ENCODE data around the gene ANTXR2. TPM values are rescaled to one million over a fixed set of nuclear protein-coding genes. Genes with fewer than 3 reads are reported as not detected.

Gene ANTXR2
- total and polyA plus RNA-seq, 9 of the 15 experiments (the other 6 are each of a cell fraction or from before 2014, with no cell fraction given): 10.1 to 83.8 (median 60.3) TPM

DNA sequence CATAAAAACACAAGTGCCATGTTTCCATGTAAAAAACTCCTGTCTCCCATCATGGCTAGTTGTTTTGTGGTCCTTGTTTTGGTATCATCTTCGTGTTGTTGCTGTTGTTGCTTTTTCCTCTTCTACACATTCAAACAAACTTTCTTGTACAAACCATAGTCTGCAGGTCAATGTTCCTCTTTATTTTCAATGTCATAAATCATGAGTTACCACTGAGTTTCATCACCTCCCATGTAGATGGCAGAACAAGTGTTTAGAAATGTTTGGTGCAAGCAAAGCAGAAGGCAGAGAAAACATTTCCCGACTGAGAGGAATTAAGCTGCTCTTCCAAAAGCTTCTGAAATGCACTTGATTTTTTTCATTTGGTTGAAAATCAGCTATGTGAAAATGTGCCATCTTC lies 166.0 kb downstream of the ANTXR2 start (continued):
- TF ChIP-seq, protein P1, sequence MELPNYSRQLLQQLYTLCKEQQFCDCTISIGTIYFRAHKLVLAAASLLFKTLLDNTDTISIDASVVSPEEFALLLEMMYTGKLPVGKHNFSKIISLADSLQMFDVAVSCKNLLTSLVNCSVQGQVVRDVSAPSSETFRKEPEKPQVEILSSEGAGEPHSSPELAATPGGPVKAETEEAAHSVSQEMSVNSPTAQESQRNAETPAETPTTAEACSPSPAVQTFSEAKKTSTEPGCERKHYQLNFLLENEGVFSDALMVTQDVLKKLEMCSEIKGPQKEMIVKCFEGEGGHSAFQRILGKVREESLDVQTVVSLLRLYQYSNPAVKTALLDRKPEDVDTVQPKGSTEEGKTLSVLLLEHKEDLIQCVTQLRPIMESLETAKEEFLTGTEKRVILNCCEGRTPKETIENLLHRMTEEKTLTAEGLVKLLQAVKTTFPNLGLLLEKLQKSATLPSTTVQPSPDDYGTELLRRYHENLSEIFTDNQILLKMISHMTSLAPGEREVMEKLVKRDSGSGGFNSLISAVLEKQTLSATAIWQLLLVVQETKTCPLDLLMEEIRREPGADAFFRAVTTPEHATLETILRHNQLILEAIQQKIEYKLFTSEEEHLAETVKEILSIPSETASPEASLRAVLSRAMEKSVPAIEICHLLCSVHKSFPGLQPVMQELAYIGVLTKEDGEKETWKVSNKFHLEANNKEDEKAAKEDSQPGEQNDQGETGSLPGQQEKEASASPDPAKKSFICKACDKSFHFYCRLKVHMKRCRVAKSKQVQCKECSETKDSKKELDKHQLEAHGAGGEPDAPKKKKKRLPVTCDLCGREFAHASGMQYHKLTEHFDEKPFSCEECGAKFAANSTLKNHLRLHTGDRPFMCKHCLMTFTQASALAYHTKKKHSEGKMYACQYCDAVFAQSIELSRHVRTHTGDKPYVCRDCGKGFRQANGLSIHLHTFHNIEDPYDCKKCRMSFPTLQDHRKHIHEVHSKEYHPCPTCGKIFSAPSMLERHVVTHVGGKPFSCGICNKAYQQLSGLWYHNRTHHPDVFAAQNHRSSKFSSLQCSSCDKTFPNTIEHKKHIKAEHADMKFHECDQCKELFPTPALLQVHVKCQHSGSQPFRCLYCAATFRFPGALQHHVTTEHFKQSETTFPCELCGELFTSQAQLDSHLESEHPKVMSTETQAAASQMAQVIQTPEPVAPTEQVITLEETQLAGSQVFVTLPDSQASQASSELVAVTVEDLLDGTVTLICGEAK (IDR thresholded peaks at IDR 0.05): peak; percentile 74
- TF ChIP-seq, protein P1 (CRISPR knock-in tag; IDR thresholded peaks at IDR 0.05): no peak
- TF ChIP-seq CBX5 (IDR thresholded peaks at IDR 0.05; ENCODE audit: borderline replicate concordance, low read depth) (no peak), CEBPG (CRISPR knock-in tag; IDR thresholded peaks at IDR 0.05) (no peak), CEBPG (tag; conservative IDR thresholded peaks at IDR 0.05 in 1 of 2, IDR thresholded peaks at IDR 0.05 in 1 of 2) (peak in 1 of 2 experiments; percentile 69; a peak in 2 of 4 replicates), DPF2 (IDR thresholded peaks at IDR 0.05) (no peak), ZNF696 (CRISPR knock-in tag; conservative IDR thresholded peaks at IDR 0.05) (no peak), ZNF699 (CRISPR knock-in tag; IDR thresholded peaks at IDR 0.05; ENCODE audit: insufficient replicate concordance) (no peak)
- TF ChIP-seq, protein P2, sequence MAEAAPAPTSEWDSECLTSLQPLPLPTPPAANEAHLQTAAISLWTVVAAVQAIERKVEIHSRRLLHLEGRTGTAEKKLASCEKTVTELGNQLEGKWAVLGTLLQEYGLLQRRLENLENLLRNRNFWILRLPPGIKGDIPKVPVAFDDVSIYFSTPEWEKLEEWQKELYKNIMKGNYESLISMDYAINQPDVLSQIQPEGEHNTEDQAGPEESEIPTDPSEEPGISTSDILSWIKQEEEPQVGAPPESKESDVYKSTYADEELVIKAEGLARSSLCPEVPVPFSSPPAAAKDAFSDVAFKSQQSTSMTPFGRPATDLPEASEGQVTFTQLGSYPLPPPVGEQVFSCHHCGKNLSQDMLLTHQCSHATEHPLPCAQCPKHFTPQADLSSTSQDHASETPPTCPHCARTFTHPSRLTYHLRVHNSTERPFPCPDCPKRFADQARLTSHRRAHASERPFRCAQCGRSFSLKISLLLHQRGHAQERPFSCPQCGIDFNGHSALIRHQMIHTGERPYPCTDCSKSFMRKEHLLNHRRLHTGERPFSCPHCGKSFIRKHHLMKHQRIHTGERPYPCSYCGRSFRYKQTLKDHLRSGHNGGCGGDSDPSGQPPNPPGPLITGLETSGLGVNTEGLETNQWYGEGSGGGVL (CRISPR knock-in tag; IDR thresholded peaks at IDR 0.05): no peak
- TF ChIP-seq, protein P3, sequence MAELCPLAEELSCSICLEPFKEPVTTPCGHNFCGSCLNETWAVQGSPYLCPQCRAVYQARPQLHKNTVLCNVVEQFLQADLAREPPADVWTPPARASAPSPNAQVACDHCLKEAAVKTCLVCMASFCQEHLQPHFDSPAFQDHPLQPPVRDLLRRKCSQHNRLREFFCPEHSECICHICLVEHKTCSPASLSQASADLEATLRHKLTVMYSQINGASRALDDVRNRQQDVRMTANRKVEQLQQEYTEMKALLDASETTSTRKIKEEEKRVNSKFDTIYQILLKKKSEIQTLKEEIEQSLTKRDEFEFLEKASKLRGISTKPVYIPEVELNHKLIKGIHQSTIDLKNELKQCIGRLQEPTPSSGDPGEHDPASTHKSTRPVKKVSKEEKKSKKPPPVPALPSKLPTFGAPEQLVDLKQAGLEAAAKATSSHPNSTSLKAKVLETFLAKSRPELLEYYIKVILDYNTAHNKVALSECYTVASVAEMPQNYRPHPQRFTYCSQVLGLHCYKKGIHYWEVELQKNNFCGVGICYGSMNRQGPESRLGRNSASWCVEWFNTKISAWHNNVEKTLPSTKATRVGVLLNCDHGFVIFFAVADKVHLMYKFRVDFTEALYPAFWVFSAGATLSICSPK (IDR thresholded peaks at IDR 0.05; ENCODE audit: borderline replicate concordance): no peak

Measured in K562 (cell line).